B cell (primary cell): ENCODE data around the gene EIPR1. TPM values are rescaled to one million over a fixed set of nuclear protein-coding genes. Genes with fewer than 3 reads are reported as not detected.

Experiments
- ATAC-seq: fragments of 200-7000 bp; cut with Tn5 transposase; one replicate; pipeline ENCODE4 v1.10.0; 2021; ENCODE audit warnings: low read depth, mild to moderate bottlenecking, moderate number of reproducible peaks, moderate library complexity
- CTCF ChIA-PET: fragments of 350-600 bp; sonication (Branson Sonifier 250); formaldehyde crosslinking; loops from one replicate; lab custom pipeline; 2021; ENCODE audit warnings: antibody characterized with exemption, inconsistent platforms; lab: Charles Lee
- POLR2A ChIA-PET: fragments of 350-600 bp; sonication (Branson Sonifier 250); formaldehyde crosslinking; loops from one replicate; lab custom pipeline; 2021; ENCODE audit warnings: antibody characterized with exemption; lab: Charles Lee
- DNase-seq: peaks from one replicate; pipeline ENCODE4 v3.0.0; 2013
- H2AFZ ChIP-seq: 2 replicates; pipeline ENCODE4 v1.6.1; 2012; ENCODE audit warnings: mild to moderate bottlenecking, low read depth, low read length; ENCODE audit not compliant: insufficient read depth, poor library complexity, severe bottlenecking
- H3K27ac ChIP-seq, 2 donors: 1 replicate in 1 of 2; 2 replicates in 1 of 2; pipeline ENCODE4 v1.5.1; 2012 to 2013; ENCODE audit warnings: low read length in 2 of 2, mild to moderate bottlenecking in 2 of 2, moderate library complexity in 1 of 2
- H3K27me3 ChIP-seq, 4 experiments: fragments of 200-600 bp in 1 of 4; sonication (generic) in 1 of 4; replicated peaks in 1 of 4; 1 replicate in 2 of 4; 2 replicates in 2 of 4; pipeline versions ENCODE4 v1.6.1 to v1.7.0; 2013 to 2016; ENCODE audit warnings: low read length in 3 of 4, mild to moderate bottlenecking in 2 of 4, mixed read lengths in 1 of 4, moderate library complexity in 1 of 4; ENCODE audit not compliant: insufficient read depth in 4 of 4, control insufficient read depth in 3 of 4; ENCODE audit errors: control extremely low read depth in 1 of 4
- H3K36me3 ChIP-seq, 2 experiments: replicated peaks in 1 of 2; 1 replicate in 1 of 2; 2 replicates in 1 of 2; pipeline versions ENCODE4 v1.6.1 to v1.7.1; 2013; ENCODE audit warnings: low read length in 1 of 2; ENCODE audit not compliant: insufficient read depth in 2 of 2, control insufficient read depth in 1 of 2; ENCODE audit errors: control extremely low read depth in 1 of 2, extremely low read depth in 1 of 2
- H3K4me1 ChIP-seq, 2 donors: fragments of 200-600 bp in 1 of 2; sonication (generic) in 1 of 2; 1 replicate in 1 of 2; 2 replicates in 1 of 2; pipeline versions ENCODE4 v1.5.1 to v1.6.1; 2013 to 2017; ENCODE audit warnings: low read length in 2 of 2; ENCODE audit not compliant: control insufficient read depth in 2 of 2, insufficient read depth in 2 of 2
- H3K4me2 ChIP-seq: replicated peaks from 2 replicates; pipeline ENCODE3; 2012; ENCODE audit warnings: mild to moderate bottlenecking, low read depth, low read length; ENCODE audit not compliant: poor library complexity, severe bottlenecking
- H3K4me3 ChIP-seq, 5 experiments: fragments of 200-600 bp in 1 of 5; sonication (generic) in 1 of 5; 1 replicate in 3 of 5; 2 replicates in 2 of 5; pipeline versions ENCODE4 v1.5.1 to v1.7.0; 2011 to 2016; ENCODE audit warnings: low read length in 4 of 5, mild to moderate bottlenecking in 4 of 5, low read depth in 2 of 5, control low read depth in 1 of 5, moderate library complexity in 1 of 5; ENCODE audit not compliant: insufficient read depth in 1 of 5; ENCODE audit errors: control extremely low read depth in 1 of 5, extremely low read depth in 1 of 5
- H3K79me2 ChIP-seq: fragments of 200-600 bp; sonication (generic); one replicate; pipeline ENCODE4 v1.6.0; 2016; ENCODE audit warnings: low read length; ENCODE audit not compliant: control insufficient read depth, insufficient read depth
- H3K9ac ChIP-seq: fragments of 200-600 bp; sonication (generic); 2 replicates; pipeline ENCODE4 v1.6.1; 2017; ENCODE audit warnings: mild to moderate bottlenecking, low read length, moderate library complexity
- H3K9me3 ChIP-seq, 3 donors: one replicate each; pipeline versions ENCODE4 v1.6.1 to v1.7.1; 2013; ENCODE audit warnings: low read length in 2 of 3; ENCODE audit not compliant: control insufficient read depth in 2 of 3, insufficient read depth in 1 of 3; ENCODE audit errors: control extremely low read depth in 1 of 3
- H4K20me1 ChIP-seq: 2 replicates; pipeline ENCODE4 v1.6.0; 2012; ENCODE audit warnings: mild to moderate bottlenecking, low read length; ENCODE audit not compliant: insufficient read depth, control insufficient read depth, poor library complexity, severe bottlenecking
- H3K27ac Mint-ChIP-seq: one replicate; pipeline ENCODE4 v1.8.0; 2021; ENCODE audit warnings: mixed read lengths
- H3K27me3 Mint-ChIP-seq: one replicate; pipeline ENCODE4 v1.8.0; 2021; ENCODE audit warnings: mixed read lengths
- H3K4me1 Mint-ChIP-seq: one replicate; pipeline ENCODE4 v1.8.0; 2021; ENCODE audit warnings: mixed read lengths
- H3K4me3 Mint-ChIP-seq: one replicate; pipeline ENCODE4 v1.8.0; 2021; ENCODE audit warnings: mixed read lengths
- H3K9me3 Mint-ChIP-seq: one replicate; pipeline ENCODE4 v1.8.0; 2022; ENCODE audit warnings: mixed read lengths; ENCODE audit not compliant: insufficient read depth
- CTCF ChIP-seq: fragments of 200-600 bp; IDR thresholded peaks from one replicate; pipeline ENCODE4 v1.8.0; 2022; ENCODE audit warnings: antibody characterized with exemption, mild to moderate bottlenecking
- EZH2 ChIP-seq: IDR thresholded peaks from 2 replicates; pipeline ENCODE4 v1.6.1; 2012; ENCODE audit warnings: borderline replicate concordance, low read depth, mild to moderate bottlenecking, moderate library complexity, low read length; ENCODE audit not compliant: insufficient read depth, poor library complexity, severe bottlenecking
- WGBS: methylation state at CpG from one replicate; pipeline ENCODE4 v1.1.5; 2013; ENCODE audit warnings: missing lambda C conversion rate; ENCODE audit not compliant: insufficient coverage; 5-methylcytosine and 5-hydroxymethylcytosine counted together
- intact Hi-C: fragments of 100-400 bp; cut with micrococcal nuclease; formaldehyde crosslinking; loops from one replicate; pipeline ENCODE4 v1.10.0; 2022
- polyA plus RNA-seq: library from polyadenylated mRNA; depleted of rRNA; stranded (reverse); fragments of >200 nt; gene quantifications from 2 replicates; pipeline ENCODE4 v1.2.3, GENCODE V29; 2012
- total RNA-seq, 2 donors: library from RNA; stranded (reverse); fragments of 120-200 nt in 1 of 2; gene quantifications; 1 replicate in 1 of 2; 2 replicates in 1 of 2; pipeline versions ENCODE4 v1.2.3 to v1.2.4, GENCODE V29; 2013 to 2022

The EIPR1 gene
- total and polyA plus RNA-seq, 2 donors (not counting 1 experiment from before 2014, with no cell fraction given), result 31.8 to 37.0 TPM

GRCh38 chr2:3229221-3229620 is 148.4 kb downstream of the EIPR1 start:
- ChIA-PET POLR2A (no interaction called here), CTCF (no interaction called here)
- H3K27ac Mint-ChIP-seq, result no peak overlapping the region
- Histone ChIP-seq H3K4me2 (no peak overlapping the region), H3K9me3 (peaks cover 2 to 16% (median 7%) of the 10 kb centered on the region in 3 donors), H3K9ac (no peak overlapping the region), H3K27ac (no peak overlapping the region), H3K79me2 (no peaks in the 10 kb centered on the region), H3K4me1 (no peaks in the 10 kb centered on the region), H3K27me3 (no peaks in the 10 kb centered on the region), H4K20me1 (no peaks in the 10 kb centered on the region), H3K36me3 (peaks cover 0 to 2% of the 10 kb centered on the region in 2 experiments), H3K4me3 (no peak overlapping the region), H2AFZ (no peak overlapping the region)
- WGBS, result 96% methylated on average over 3 of the region's 3 CpGs
- intact Hi-C loops, result no loop called here
- peaks cover 6% of the 10 kb centered on the region for H3K4me1 Mint-ChIP-seq
- H3K4me3 Mint-ChIP-seq, result no peak overlapping the region
- no peak for ATAC-seq
- no peak for DNase-seq
- peaks cover 6% of the 10 kb centered on the region for H3K9me3 Mint-ChIP-seq
- TF ChIP-seq EZH2, result no peak
- TF ChIP-seq CTCF, result no peak
- no peaks in the 10 kb centered on the region for H3K27me3 Mint-ChIP-seq

GRCh38 chr2:3224681-3225080 is 152.9 kb downstream of the EIPR1 start:
- Histone ChIP-seq H4K20me1 (no peaks in the 10 kb centered on the region), H3K4me2 (no peak overlapping the region), H3K4me3 (no peak overlapping the region), H3K27me3 (no peaks in the 10 kb centered on the region), H3K9ac (no peak overlapping the region), H3K9me3 (peaks cover 2 to 29% (median 3%) of the 10 kb centered on the region in 3 donors), H2AFZ (no peak overlapping the region), H3K4me1 (peaks cover 2 to 8% of the 10 kb centered on the region in 2 donors), H3K36me3 (no peaks in the 10 kb centered on the region), H3K27ac (no peak overlapping the region), H3K79me2 (no peaks in the 10 kb centered on the region)
- TF ChIP-seq EZH2 (no peak), CTCF (no peak)
- intact Hi-C loops, result no loop called here
- Mint-ChIP-seq H3K27ac (peak overlapping the region; percentile 28), H3K4me3 (no peak overlapping the region), H3K4me1 (peaks cover 23% of the 10 kb centered on the region), H3K27me3 (no peaks in the 10 kb centered on the region), H3K9me3 (peaks cover 11% of the 10 kb centered on the region)
- POLR2A ChIA-PET, result no interaction called here
- DNase-seq, result no peak
- CTCF ChIA-PET, result no interaction called here
- ATAC-seq, result no peak
- 84% methylated on average over 8 of the region's 9 CpGs for WGBS
